HL-60 (cell line): Measurements from ENCODE around the gene GABRA4.

Source experiments
- CTCF ChIP-seq: IDR thresholded peaks from one replicate; pipeline ENCODE4 v1.5.1; 2011; ENCODE audit warnings: low read length, control low read depth, inconsistent platforms; ENCODE audit not compliant: insufficient read depth
- GABPA ChIP-seq: IDR thresholded peaks from 2 replicates; pipeline ENCODE4 v1.6.1; 2012; ENCODE audit warnings: low read depth
- POLR2AphosphoS5 ChIP-seq: IDR thresholded peaks from 2 replicates; pipeline ENCODE4 v1.6.1; 2012; ENCODE audit warnings: low read depth

GRCh38 chr4:47032405-47033106, 39.2 kb upstream of the GABRA4 start:
- TF ChIP-seq CTCF (peak; percentile 87), GABPA (no peak), POLR2AphosphoS5 (no peak)
